H1 (cell line): ENCODE results near the gene SECISBP2. TPM values are rescaled to one million over a fixed set of nuclear protein-coding genes. Genes with fewer than 3 reads are reported as not detected.

ENCODE experiments used
- CTCF ChIA-PET: fragments of 300-600 bp; sonication (Branson Sonifier 250); formaldehyde crosslinking; loops from one replicate; lab custom pipeline; 2021; ENCODE audit not compliant: partially characterized antibody; lab: Charles Lee
- POLR2A ChIA-PET: fragments of 300-600 bp; sonication (Branson Sonifier 250); formaldehyde crosslinking; loops from one replicate; lab custom pipeline; 2021; ENCODE audit warnings: inconsistent platforms; ENCODE audit not compliant: partially characterized antibody; lab: Charles Lee
- DNase-seq, 2 experiments: peaks; one replicate each; pipeline versions ENCODE4 v3.0.0 to v3.0.0-alpha.2; 2010 to 2022; ENCODE audit warnings: low spot score in 2 of 2, low read depth in 1 of 2, mixed read lengths in 1 of 2
- FAIRE-seq: peaks from 2 replicates; lab custom pipeline; 2011; peaks lifted over from hg19 to GRCh38; lab: Jason Lieb, UNC
- H2AFZ ChIP-seq: 2 replicates; pipeline ENCODE4 v1.8.1; 2012; ENCODE audit warnings: low read length, inconsistent platforms
- H2AK5ac ChIP-seq: 2 replicates; pipeline ENCODE4 v1.6.1; 2013; ENCODE audit warnings: low read depth, low read length
- H2BK120ac ChIP-seq: replicated peaks from 2 replicates; pipeline ENCODE3; 2013; ENCODE audit warnings: low read depth, low read length, inconsistent platforms
- H2BK12ac ChIP-seq: 2 replicates; pipeline ENCODE4 v1.6.1; 2013; ENCODE audit warnings: low read depth, low read length
- H2BK15ac ChIP-seq: 2 replicates; pipeline ENCODE4 v1.6.1; 2013; ENCODE audit warnings: low read length
- H2BK20ac ChIP-seq: 2 replicates; pipeline ENCODE4 v1.6.1; 2013; ENCODE audit warnings: low read length
- H2BK5ac ChIP-seq: 2 replicates; pipeline ENCODE4 v1.6.1; 2013; ENCODE audit warnings: low read depth, low read length
- H3K14ac ChIP-seq: 2 replicates; pipeline ENCODE4 v1.6.1; 2013; ENCODE audit warnings: inconsistent platforms; ENCODE audit not compliant: insufficient read length
- H3K18ac ChIP-seq: 2 replicates; pipeline ENCODE4 v1.6.1; 2013; ENCODE audit warnings: low read length; ENCODE audit errors: extremely low read depth
- H3K23ac ChIP-seq: 2 replicates; pipeline ENCODE4 v1.6.1; 2013; ENCODE audit warnings: inconsistent platforms; ENCODE audit not compliant: insufficient read length
- H3K23me2 ChIP-seq: 2 replicates; pipeline ENCODE4 v1.6.1; 2013; ENCODE audit warnings: low read depth, low read length
- H3K27ac ChIP-seq: 2 replicates; pipeline ENCODE4 v1.6.1; 2011; ENCODE audit warnings: low read depth, low read length, inconsistent platforms
- H3K27me3 ChIP-seq, 4 experiments: replicated peaks in 1 of 4; 1 replicate in 1 of 4; 2 replicates in 3 of 4; pipeline versions ENCODE4 v1.6.1 to v1.8.1; 2011 to 2013; ENCODE audit warnings: low read length in 3 of 4, mild to moderate bottlenecking in 3 of 4, inconsistent platforms in 2 of 4, mixed read lengths in 2 of 4, moderate library complexity in 1 of 4; ENCODE audit not compliant: control insufficient read depth in 3 of 4, insufficient read depth in 3 of 4; ENCODE audit errors: extremely low read depth in 1 of 4
- H3K36me3 ChIP-seq, 4 experiments: 2 replicates each; pipeline versions ENCODE4 v1.6.1 to v1.8.1; 2011 to 2013; ENCODE audit warnings: mild to moderate bottlenecking in 4 of 4, low read length in 3 of 4, moderate library complexity in 2 of 4, control low read depth in 1 of 4, inconsistent platforms in 1 of 4; ENCODE audit not compliant: insufficient read depth in 4 of 4, control insufficient read depth in 2 of 4
- H3K4ac ChIP-seq: replicated peaks from 2 replicates; pipeline ENCODE3; 2013; ENCODE audit warnings: low read length, low read depth, mixed read lengths, inconsistent platforms; ENCODE audit not compliant: insufficient read length
- H3K4me1 ChIP-seq, 4 experiments: replicated peaks in 1 of 4; 1 replicate in 1 of 4; 2 replicates in 3 of 4; pipeline versions ENCODE4 v1.6.1 to v1.8.1; 2011 to 2013; ENCODE audit warnings: low read length in 3 of 4, inconsistent platforms in 2 of 4, mixed read lengths in 1 of 4; ENCODE audit not compliant: insufficient read depth in 4 of 4, control insufficient read depth in 3 of 4
- H3K4me2 ChIP-seq, 2 experiments: 2 replicates each; pipeline versions ENCODE4 v1.6.1 to v1.8.1; 2011 to 2013; ENCODE audit warnings: low read depth in 2 of 2, low read length in 2 of 2, control low read depth in 1 of 2, inconsistent platforms in 1 of 2, mild to moderate bottlenecking in 1 of 2; ENCODE audit not compliant: insufficient read depth in 1 of 2
- H3K4me3 ChIP-seq, 4 experiments: fragments of 200-600, 300-600 bp in 1 of 4; sonication (generic), shearing (Covaris generic), sonication (Bioruptor Twin) in 1 of 4; 2 replicates each; pipeline versions ENCODE4 v1.5.1 to v1.8.1; 2011 to 2016; ENCODE audit warnings: low read length in 4 of 4, low read depth in 3 of 4, control low read depth in 2 of 4, inconsistent platforms in 2 of 4, mild to moderate bottlenecking in 2 of 4, mixed read lengths in 1 of 4, moderate library complexity in 1 of 4; ENCODE audit not compliant: insufficient read depth in 2 of 4; ENCODE audit errors: extremely low read depth in 1 of 4
- H3K56ac ChIP-seq: replicated peaks from 2 replicates; pipeline ENCODE3; 2013; ENCODE audit warnings: low read depth, mild to moderate bottlenecking, mixed read lengths, low read length, inconsistent platforms; ENCODE audit not compliant: insufficient read length
- H3K79me1 ChIP-seq: 2 replicates; pipeline ENCODE4 v1.6.1; 2013; ENCODE audit warnings: low read depth, low read length, control low read depth
- H3K79me2 ChIP-seq, 2 experiments: 2 replicates each; pipeline versions ENCODE4 v1.6.1 to v1.8.1; 2012 to 2013; ENCODE audit warnings: low read length in 2 of 2, mild to moderate bottlenecking in 2 of 2, inconsistent platforms in 1 of 2; ENCODE audit not compliant: insufficient read depth in 2 of 2, control insufficient read depth in 1 of 2
- H3K9ac ChIP-seq, 4 experiments: replicated peaks in 1 of 4; 1 replicate in 1 of 4; 2 replicates in 3 of 4; pipeline versions ENCODE4 v1.6.1 to v1.8.1; 2011 to 2013; ENCODE audit warnings: low read depth in 3 of 4, low read length in 3 of 4, control low read depth in 2 of 4, mild to moderate bottlenecking in 2 of 4, moderate library complexity in 2 of 4, inconsistent platforms in 1 of 4; ENCODE audit errors: extremely low read depth in 1 of 4
- H3K9me3 ChIP-seq, 2 experiments: 2 replicates each; pipeline versions ENCODE4 v1.6.1 to v1.8.1; 2012 to 2013; ENCODE audit warnings: mild to moderate bottlenecking in 2 of 2, moderate library complexity in 2 of 2, control low read depth in 1 of 2, inconsistent platforms in 1 of 2, low read depth in 1 of 2, low read length in 1 of 2, mixed read lengths in 1 of 2; ENCODE audit not compliant: insufficient read depth in 2 of 2
- H4K20me1 ChIP-seq, 2 experiments: replicated peaks in 1 of 2; 2 replicates each; pipeline versions ENCODE3 to v1.8.1; 2011 to 2013; ENCODE audit warnings: inconsistent platforms in 2 of 2, low read length in 2 of 2, mild to moderate bottlenecking in 1 of 2; ENCODE audit not compliant: insufficient read depth in 2 of 2, control insufficient read depth in 1 of 2
- H4K5ac ChIP-seq: 2 replicates; pipeline ENCODE4 v1.6.1; 2013; ENCODE audit warnings: low read length, low read depth, mixed read lengths, inconsistent platforms; ENCODE audit not compliant: insufficient read length
- H4K8ac ChIP-seq: 2 replicates; pipeline ENCODE4 v1.8.0; 2013; ENCODE audit warnings: mild to moderate bottlenecking, moderate library complexity, low read length, inconsistent platforms; ENCODE audit not compliant: insufficient read depth; ENCODE audit errors: extremely low read depth
- H4K91ac ChIP-seq: replicated peaks from 2 replicates; pipeline ENCODE3; 2013; ENCODE audit warnings: low read length, mixed read lengths, inconsistent platforms; ENCODE audit not compliant: insufficient read length
- BACH1 ChIP-seq: IDR thresholded peaks from 2 replicates; pipeline ENCODE4 v1.6.1; 2012; ENCODE audit warnings: low read length, improper control_type of control experiment
- CBX5 ChIP-seq: fragments of 300-800, 300-1000 bp; sonication (generic); IDR thresholded peaks from 2 replicates; pipeline ENCODE4 v1.7.1; 2016; ENCODE audit warnings: antibody characterized with exemption, low read length, low read depth
- CEBPB ChIP-seq: IDR thresholded peaks from 2 replicates; pipeline ENCODE4 v1.6.1; 2012; ENCODE audit warnings: low read depth, low read length
- GTF2F1 ChIP-seq: IDR thresholded peaks from 2 replicates; pipeline ENCODE4 v1.6.1; 2012; ENCODE audit warnings: low read depth, low read length, improper control_type of control experiment, borderline replicate concordance
- HDAC6 ChIP-seq: IDR thresholded peaks from one replicate; pipeline ENCODE4 v1.7.1; 2012; ENCODE audit warnings: low read depth, mild to moderate bottlenecking, inconsistent platforms, low read length, moderate library complexity
- JUND ChIP-seq: IDR thresholded peaks from 2 replicates; pipeline ENCODE4 v1.6.1; 2011; ENCODE audit warnings: mild to moderate bottlenecking, improper control_type of control experiment, low read length
- POLR2AphosphoS5 ChIP-seq: IDR thresholded peaks from 2 replicates; pipeline ENCODE4 v1.6.1; 2011; ENCODE audit warnings: low read depth, low read length
- SAP30 ChIP-seq: fragments of 300-600 bp; sonication (generic); IDR thresholded peaks from 2 replicates; pipeline ENCODE4 v1.7.1; 2012; ENCODE audit warnings: low read length, moderate library complexity, mild to moderate bottlenecking, inconsistent platforms; ENCODE audit not compliant: insufficient read depth, insufficient replicate concordance
- SIN3A ChIP-seq, 2 experiments: IDR thresholded peaks in 1 of 2; conservative IDR thresholded peaks in 1 of 2; 2 replicates each; pipeline ENCODE4 v1.6.1; 2011 to 2012; ENCODE audit warnings: low read length in 2 of 2, improper control_type of control experiment in 1 of 2, low read depth in 1 of 2, mild to moderate bottlenecking in 1 of 2
- SP1 ChIP-seq: IDR thresholded peaks from 2 replicates; pipeline ENCODE4 v1.6.1; 2011; ENCODE audit warnings: low read depth, low read length
- SP4 ChIP-seq: IDR thresholded peaks from 2 replicates; pipeline ENCODE4 v1.6.1; 2012; ENCODE audit warnings: low read length, inconsistent platforms
- whole genome bisulfite sequencing, 2 experiments: shearing (Covaris generic) in 1 of 2; methylation state at CpG; one replicate each; pipeline versions ENCODE4 v1.1.6 to v1.1.7; 2013 to 2015; ENCODE audit warnings: low lambda C conversion rate in 2 of 2, mixed read lengths in 2 of 2, inconsistent platforms in 1 of 2, low coverage in 1 of 2, missing lambda C conversion rate in 1 of 2; ENCODE audit not compliant: insufficient replicate concordance in 2 of 2, insufficient coverage in 1 of 2, insufficient read length in 1 of 2; ENCODE audit errors: extremely low coverage in 1 of 2, missing lambda C conversion rate in 1 of 2; 5-methylcytosine and 5-hydroxymethylcytosine counted together
- polyA plus RNA-seq, 7 experiments: library from polyadenylated mRNA; depleted of rRNA in 3 of 7; stranded (reverse) in 5 of 7; unstranded in 2 of 7; fragments of >200 nt in 5 of 7; fragments of 200-250 nt in 2 of 7; gene quantifications; 1 replicate in 5 of 7; 2 replicates in 1 of 7; 4 replicates in 1 of 7; pipeline versions ENCODE4 v1.2.1 to v1.2.3, GENCODE V29; 2011 to 2013; ENCODE audit warnings: missing spikeins in 2 of 7, mixed read lengths in 2 of 7
- total RNA-seq: library from RNA; stranded (reverse); fragmentation: NEBNext Ultra II Directional; extraction: Animal tissue kit (Norgen Biotek cat#: 25700); gene quantifications from 2 replicates; pipeline ENCODE4 v1.2.1, GENCODE V29; 2021

SECISBP2 gene
- total and polyA plus RNA-seq, 2 of the 8 experiments (the other 6 are each of a cell fraction or from before 2014, with no cell fraction given), result 39.0 to 61.7 TPM

DNA sequence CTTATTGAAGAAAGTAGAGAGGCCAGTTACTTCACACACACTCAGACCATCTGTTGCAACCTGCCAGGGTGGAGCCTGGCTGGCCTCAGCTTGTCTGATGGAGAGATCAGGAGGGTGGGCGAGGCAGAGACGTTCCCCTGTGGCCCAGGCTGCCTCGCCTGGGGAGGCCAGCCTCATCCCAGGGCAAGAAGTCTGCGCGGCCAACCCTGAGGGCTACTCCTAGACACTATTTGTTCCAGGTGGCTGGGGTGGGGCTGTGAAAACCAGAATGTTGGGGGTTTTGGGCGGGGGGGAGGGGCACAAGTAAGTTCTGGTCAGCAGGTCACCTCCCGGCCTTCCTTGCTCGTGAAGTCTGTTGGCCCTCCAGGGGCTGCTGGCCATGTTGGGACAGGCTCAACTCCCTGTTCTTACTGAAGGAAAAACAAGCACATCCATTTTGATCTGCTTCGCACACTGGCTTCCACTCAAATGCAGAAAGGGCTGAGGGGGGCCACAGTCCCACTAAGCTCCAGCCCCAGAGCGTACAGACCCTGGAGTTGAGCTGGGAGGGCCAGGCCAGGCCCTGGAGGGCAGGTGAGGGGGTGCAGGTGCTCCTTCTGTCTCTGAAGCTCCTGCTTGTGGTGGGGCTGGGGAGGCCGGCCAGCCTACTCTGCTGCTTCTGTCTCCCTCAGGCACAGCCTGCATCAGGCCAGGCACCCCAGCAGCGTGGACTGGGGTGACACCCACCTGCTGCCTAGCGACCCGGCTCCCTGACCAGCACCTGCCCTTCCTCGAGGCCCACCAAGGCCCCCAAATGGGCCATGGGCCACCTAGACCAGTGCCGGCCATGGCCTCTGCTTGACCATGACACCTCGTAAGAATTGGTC, 46.6 kb downstream of the SECISBP2 start:
- DNase-seq, result no peak
- CTCF ChIA-PET, result interaction anchor here (1.1 kb wide), 1 partner anchor 7 kb away, joined by 3 read pairs; no protein-coding TSS in a partner anchor
- no peak for TF ChIP-seq JUND
- TF ChIP-seq CBX5, result no peak
- TF ChIP-seq SIN3A (conservative IDR thresholded peaks at IDR 0.05 in 1 of 2, IDR thresholded peaks at IDR 0.05 in 1 of 2; ENCODE audit: low read depth in 1 of 2, low read length in 2 of 2), result no peak
- TF ChIP-seq SP4, result no peak
- no peak for TF ChIP-seq SAP30
- TF ChIP-seq POLR2AphosphoS5, result no peak
- no peak for TF ChIP-seq GTF2F1
- no peak for TF ChIP-seq HDAC6
- no peak for TF ChIP-seq BACH1
- no peak for TF ChIP-seq SP1
- no peak for TF ChIP-seq CEBPB

More for the DNA sequence above, 46.6 kb downstream of the SECISBP2 start:
- H3K27me3 ChIP-seq, result no peaks in the 10 kb centered on the region
- peaks cover 3% of the 10 kb centered on the region; the same call in 1 of the 2 replicates for H3K23me2 ChIP-seq
- POLR2A ChIA-PET, result no interaction called here
- no peak overlapping the region for H2AFZ ChIP-seq
- no peaks in the 10 kb centered on the region for H3K79me2 ChIP-seq
- no peak overlapping the region for H3K56ac ChIP-seq
- H3K4me3 ChIP-seq, result no peak overlapping the region
- no peak overlapping the region for H2BK20ac ChIP-seq
- H4K5ac ChIP-seq, result no peak overlapping the region
- H2BK15ac ChIP-seq, result no peak overlapping the region
- FAIRE-seq, result no peak
- H3K23ac ChIP-seq, result no peak overlapping the region
- WGBS, 2 experiments, result 92% methylated on average over 15 of the region's 17 CpGs; no CpG with 5 or more reads in 1 of the 2 experiments
- no peak overlapping the region for H4K91ac ChIP-seq
- no peaks in the 10 kb centered on the region for H3K9me3 ChIP-seq
- H3K36me3 ChIP-seq, result peaks cover 15 to 23% (median 20%) of the 10 kb centered on the region in 4 experiments
- H3K18ac ChIP-seq, result no peak overlapping the region
- H2BK5ac ChIP-seq, result no peak overlapping the region; the same call in 1 of the 2 replicates
- H2BK120ac ChIP-seq, result no peak overlapping the region
- no peak overlapping the region for H4K8ac ChIP-seq
- no peak overlapping the region for H3K4me2 ChIP-seq
- H4K20me1 ChIP-seq, result peaks cover 0 to 9% of the 10 kb centered on the region in 2 experiments
- H3K27ac ChIP-seq, result no peak overlapping the region
- peaks cover 1% of the 10 kb centered on the region for H3K79me1 ChIP-seq
- no peaks in the 10 kb centered on the region for H3K4me1 ChIP-seq
- H3K4ac ChIP-seq, result no peak overlapping the region
- no peak overlapping the region for H3K9ac ChIP-seq
- no peak overlapping the region for H3K14ac ChIP-seq
- H2BK12ac ChIP-seq, result no peak overlapping the region
- no peak overlapping the region for H2AK5ac ChIP-seq
